WTC11 (cell line): ENCODE measurements around the gene RETREG1.

ENCODE experiments used
- CTCF ChIP-seq: fragments of 200-600 bp; IDR thresholded peaks from 2 replicates; pipeline ENCODE4 v1.8.0; 2022; ENCODE audit warnings: antibody characterized with exemption
- ESRRA ChIP-seq: sonication (generic); formaldehyde crosslinking; IDR thresholded peaks from 2 replicates; pipeline ENCODE4 v1.8.1; 2022; ENCODE audit warnings: mild to moderate bottlenecking, missing genetic modification reagents, borderline replicate concordance
- FOXJ3 ChIP-seq: sonication (generic); formaldehyde crosslinking; IDR thresholded peaks from 2 replicates; pipeline ENCODE4 v1.9.0; 2021; ENCODE audit warnings: missing genetic modification reagents, mild to moderate bottlenecking, borderline replicate concordance
- FOXP1 ChIP-seq: sonication (generic); formaldehyde crosslinking; IDR thresholded peaks from 2 replicates; pipeline ENCODE4 v1.8.0; 2022; ENCODE audit warnings: missing genetic modification reagents, mild to moderate bottlenecking, moderate library complexity, borderline replicate concordance
- GABPB1 ChIP-seq: sonication (generic); formaldehyde crosslinking; IDR thresholded peaks from 2 replicates; pipeline ENCODE4 v1.8.1; 2023; ENCODE audit warnings: mild to moderate bottlenecking, missing genetic modification reagents
- MLX ChIP-seq: sonication (generic); formaldehyde crosslinking; IDR thresholded peaks from 2 replicates; pipeline ENCODE4 v1.8.1; 2023; ENCODE audit warnings: mild to moderate bottlenecking, missing genetic modification reagents, moderate library complexity
- NFE2L1 ChIP-seq: sonication (generic); formaldehyde crosslinking; IDR thresholded peaks from 2 replicates; pipeline ENCODE4 v1.8.1; 2023; ENCODE audit warnings: missing genetic modification reagents
- NR2C2 ChIP-seq: sonication (generic); formaldehyde crosslinking; IDR thresholded peaks from 2 replicates; pipeline ENCODE4 v1.8.0; 2022; ENCODE audit warnings: mild to moderate bottlenecking, missing genetic modification reagents
- SMAD3 ChIP-seq: sonication (generic); formaldehyde crosslinking; IDR thresholded peaks from 2 replicates; pipeline ENCODE4 v1.8.0; 2022; ENCODE audit warnings: missing genetic modification reagents, mild to moderate bottlenecking, borderline replicate concordance
- TEAD4 ChIP-seq: sonication (generic); formaldehyde crosslinking; IDR thresholded peaks from 2 replicates; pipeline ENCODE4 v1.8.0; 2022; ENCODE audit warnings: mild to moderate bottlenecking, missing genetic modification reagents
- ZBTB21 ChIP-seq: sonication (generic); formaldehyde crosslinking; IDR thresholded peaks from 2 replicates; pipeline ENCODE4 v1.8.1; 2023; ENCODE audit warnings: mild to moderate bottlenecking, missing genetic modification reagents, borderline replicate concordance
- ZNF121 ChIP-seq: sonication (generic); formaldehyde crosslinking; IDR thresholded peaks from 2 replicates; pipeline ENCODE4 v1.8.0; 2023; ENCODE audit warnings: missing genetic modification reagents
- TF ChIP-seq, protein P1 (sequence below): sonication (generic); formaldehyde crosslinking; IDR thresholded peaks from 2 replicates; pipeline ENCODE4 v1.8.0; 2022; ENCODE audit warnings: mild to moderate bottlenecking, missing genetic modification reagents

- TF ChIP-seq ZBTB21 (CRISPR knock-in tag) = no peak
- TF ChIP-seq MLX (CRISPR knock-in tag) = no peak
- no peak for TF ChIP-seq GABPB1 (CRISPR knock-in tag)
- TF ChIP-seq CTCF = no peak
- no peak for TF ChIP-seq ESRRA (CRISPR knock-in tag)
- no peak for TF ChIP-seq FOXJ3 (CRISPR knock-in tag)
- TF ChIP-seq ZNF121 (CRISPR knock-in tag) = no peak
- TF ChIP-seq, protein P1, sequence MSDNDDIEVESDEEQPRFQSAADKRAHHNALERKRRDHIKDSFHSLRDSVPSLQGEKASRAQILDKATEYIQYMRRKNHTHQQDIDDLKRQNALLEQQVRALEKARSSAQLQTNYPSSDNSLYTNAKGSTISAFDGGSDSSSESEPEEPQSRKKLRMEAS (CRISPR knock-in tag) = no peak
- TF ChIP-seq SMAD3 (CRISPR knock-in tag) = no peak
- TF ChIP-seq NFE2L1 (CRISPR knock-in tag) = no peak
- TF ChIP-seq NR2C2 (CRISPR knock-in tag) = no peak
- TF ChIP-seq FOXP1 = no peak
- no peak for TF ChIP-seq TEAD4 (CRISPR knock-in tag)
Measured at GRCh38 chr5:16531063-16531648, 85.6 kb downstream of the RETREG1 start.
